ENCODE measurements around the gene GALNT10. TPM values are rescaled to one million over a fixed set of nuclear protein-coding genes. Genes with fewer than 3 reads are reported as not detected.
A peak's percentile ranks its signal among the peaks of the same experiment; 100 is the strongest.

Gene GALNT10
- total and polyA plus RNA-seq, 9 of the 15 experiments (the other 6 are each of a cell fraction or from before 2014, with no cell fraction given), result 4.6 to 37.1 (median 13.3) TPM

DNA sequence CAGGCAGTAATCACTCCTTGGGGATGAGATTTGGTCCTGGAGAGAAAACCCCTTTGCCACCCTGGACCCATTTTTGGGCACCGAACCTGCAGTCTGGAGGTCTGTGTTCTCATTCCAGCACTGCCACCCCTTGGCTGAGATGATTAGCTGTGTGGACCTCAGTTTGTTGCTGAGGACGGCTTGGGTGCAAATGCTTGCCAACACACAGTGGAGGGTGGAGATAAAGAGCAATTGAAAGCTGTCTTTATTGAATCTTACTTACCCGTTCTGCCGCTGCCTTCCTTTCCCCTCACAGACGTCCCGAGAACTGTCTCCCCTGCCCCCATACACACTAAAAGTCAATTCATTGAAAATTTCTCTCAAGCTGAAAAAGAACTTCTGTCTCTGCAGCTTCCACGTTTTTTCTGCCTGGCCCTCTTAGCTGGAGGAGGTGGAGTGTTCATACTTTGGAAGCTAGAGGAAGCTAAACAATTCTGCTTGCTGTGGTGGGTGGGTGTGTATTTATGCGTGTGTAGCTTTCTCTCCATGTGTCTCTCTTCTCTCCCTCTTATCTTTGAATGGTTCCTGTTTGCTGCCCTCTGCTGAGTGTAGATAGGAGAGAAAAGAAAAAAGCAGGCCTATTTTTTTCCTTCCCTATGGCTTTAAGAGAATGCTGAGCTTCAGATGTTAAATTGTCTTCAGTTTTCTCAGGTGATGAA is 6.6 kb downstream of the GALNT10 start (continued):
- TF ChIP-seq ELF1 (tag; IDR thresholded peaks at IDR 0.05) (peak; percentile 49), SMAD4 (CRISPR knock-in tag; conservative IDR thresholded peaks at IDR 0.05) (0 out of 2 replicates have a peak, but pooled peaks have one; percentile 56), HDAC1 (IDR thresholded peaks at IDR 0.05) (peak; percentile 73 to 98), TBL1XR1 (IDR thresholded peaks at IDR 0.05; ENCODE audit: low read length in 2 of 2) (peak in 1 of 2 experiments; percentile 56; a peak in 2 of 4 replicates), CCNT2 (IDR thresholded peaks at IDR 0.05; ENCODE audit: borderline replicate concordance, extremely low read depth, insufficient read length, low read depth, low read length) (peak; percentile 43), MED1 (CRISPR knock-in tag; IDR thresholded peaks at IDR 0.05; ENCODE audit: borderline replicate concordance) (no peak), SNRNP70 (optimal IDR thresholded peaks at IDR 0.05; ENCODE audit: low read depth, low read length) (no peak), ZEB2 (IDR thresholded peaks at IDR 0.05) (peak; percentile 72; the same call in 1 of the 2 replicates), ATF1 (CRISPR knock-in tag; IDR thresholded peaks at IDR 0.05) (no peak), ATF1 (tag; IDR thresholded peaks at IDR 0.05) (peak; percentile 52; the same call in 1 of the 2 replicates), NFE2 (IDR thresholded peaks at IDR 0.05; ENCODE audit: low read depth) (peak; percentile 24; the same call in 1 of the 2 replicates), MECOM (CRISPR knock-in tag; IDR thresholded peaks at IDR 0.05) (no peak), SP2 (IDR thresholded peaks at IDR 0.05; ENCODE audit: extremely low read depth, low read depth, low read length, poor library complexity, severe bottlenecking) (no peak), EHMT2 (IDR thresholded peaks at IDR 0.05) (peak; percentile 75), TEAD4 (IDR thresholded peaks at IDR 0.05; ENCODE audit: low read length) (peak; percentile 92), TEAD4 (CRISPR knock-in tag; IDR thresholded peaks at IDR 0.05; ENCODE audit: borderline replicate concordance) (no peak), RFX7 (CRISPR knock-in tag; IDR thresholded peaks at IDR 0.05) (no peak)
- TF ChIP-seq, protein P1, sequence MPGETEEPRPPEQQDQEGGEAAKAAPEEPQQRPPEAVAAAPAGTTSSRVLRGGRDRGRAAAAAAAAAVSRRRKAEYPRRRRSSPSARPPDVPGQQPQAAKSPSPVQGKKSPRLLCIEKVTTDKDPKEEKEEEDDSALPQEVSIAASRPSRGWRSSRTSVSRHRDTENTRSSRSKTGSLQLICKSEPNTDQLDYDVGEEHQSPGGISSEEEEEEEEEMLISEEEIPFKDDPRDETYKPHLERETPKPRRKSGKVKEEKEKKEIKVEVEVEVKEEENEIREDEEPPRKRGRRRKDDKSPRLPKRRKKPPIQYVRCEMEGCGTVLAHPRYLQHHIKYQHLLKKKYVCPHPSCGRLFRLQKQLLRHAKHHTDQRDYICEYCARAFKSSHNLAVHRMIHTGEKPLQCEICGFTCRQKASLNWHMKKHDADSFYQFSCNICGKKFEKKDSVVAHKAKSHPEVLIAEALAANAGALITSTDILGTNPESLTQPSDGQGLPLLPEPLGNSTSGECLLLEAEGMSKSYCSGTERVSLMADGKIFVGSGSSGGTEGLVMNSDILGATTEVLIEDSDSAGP (CRISPR knock-in tag; IDR thresholded peaks at IDR 0.05), result peak; percentile 2; the same call in 1 of the 2 replicates
- TF ChIP-seq, protein P2, sequence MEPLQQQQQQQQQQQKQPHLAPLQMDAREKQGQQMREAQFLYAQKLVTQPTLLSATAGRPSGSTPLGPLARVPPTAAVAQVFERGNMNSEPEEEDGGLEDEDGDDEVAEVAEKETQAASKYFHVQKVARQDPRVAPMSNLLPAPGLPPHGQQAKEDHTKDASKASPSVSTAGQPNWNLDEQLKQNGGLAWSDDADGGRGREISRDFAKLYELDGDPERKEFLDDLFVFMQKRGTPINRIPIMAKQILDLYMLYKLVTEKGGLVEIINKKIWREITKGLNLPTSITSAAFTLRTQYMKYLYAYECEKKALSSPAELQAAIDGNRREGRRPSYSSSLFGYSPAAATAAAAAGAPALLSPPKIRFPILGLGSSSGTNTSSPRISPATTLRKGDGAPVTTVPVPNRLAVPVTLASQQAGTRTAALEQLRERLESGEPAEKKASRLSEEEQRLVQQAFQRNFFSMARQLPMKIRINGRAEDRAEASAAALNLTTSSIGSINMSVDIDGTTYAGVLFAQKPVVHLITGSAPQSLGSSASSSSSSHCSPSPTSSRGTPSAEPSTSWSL (CRISPR knock-in tag; IDR thresholded peaks at IDR 0.05; ENCODE audit: borderline replicate concordance), result no peak
- TF ChIP-seq, protein P3, sequence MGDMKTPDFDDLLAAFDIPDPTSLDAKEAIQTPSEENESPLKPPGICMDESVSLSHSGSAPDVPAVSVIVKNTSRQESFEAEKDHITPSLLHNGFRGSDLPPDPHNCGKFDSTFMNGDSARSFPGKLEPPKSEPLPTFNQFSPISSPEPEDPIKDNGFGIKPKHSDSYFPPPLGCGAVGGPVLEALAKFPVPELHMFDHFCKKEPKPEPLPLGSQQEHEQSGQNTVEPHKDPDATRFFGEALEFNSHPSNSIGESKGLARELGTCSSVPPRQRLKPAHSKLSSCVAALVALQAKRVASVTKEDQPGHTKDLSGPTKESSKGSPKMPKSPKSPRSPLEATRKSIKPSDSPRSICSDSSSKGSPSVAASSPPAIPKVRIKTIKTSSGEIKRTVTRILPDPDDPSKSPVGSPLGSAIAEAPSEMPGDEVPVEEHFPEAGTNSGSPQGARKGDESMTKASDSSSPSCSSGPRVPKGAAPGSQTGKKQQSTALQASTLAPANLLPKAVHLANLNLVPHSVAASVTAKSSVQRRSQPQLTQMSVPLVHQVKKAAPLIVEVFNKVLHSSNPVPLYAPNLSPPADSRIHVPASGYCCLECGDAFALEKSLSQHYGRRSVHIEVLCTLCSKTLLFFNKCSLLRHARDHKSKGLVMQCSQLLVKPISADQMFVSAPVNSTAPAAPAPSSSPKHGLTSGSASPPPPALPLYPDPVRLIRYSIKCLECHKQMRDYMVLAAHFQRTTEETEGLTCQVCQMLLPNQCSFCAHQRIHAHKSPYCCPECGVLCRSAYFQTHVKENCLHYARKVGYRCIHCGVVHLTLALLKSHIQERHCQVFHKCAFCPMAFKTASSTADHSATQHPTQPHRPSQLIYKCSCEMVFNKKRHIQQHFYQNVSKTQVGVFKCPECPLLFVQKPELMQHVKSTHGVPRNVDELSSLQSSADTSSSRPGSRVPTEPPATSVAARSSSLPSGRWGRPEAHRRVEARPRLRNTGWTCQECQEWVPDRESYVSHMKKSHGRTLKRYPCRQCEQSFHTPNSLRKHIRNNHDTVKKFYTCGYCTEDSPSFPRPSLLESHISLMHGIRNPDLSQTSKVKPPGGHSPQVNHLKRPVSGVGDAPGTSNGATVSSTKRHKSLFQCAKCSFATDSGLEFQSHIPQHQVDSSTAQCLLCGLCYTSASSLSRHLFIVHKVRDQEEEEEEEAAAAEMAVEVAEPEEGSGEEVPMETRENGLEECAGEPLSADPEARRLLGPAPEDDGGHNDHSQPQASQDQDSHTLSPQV (IDR thresholded peaks at IDR 0.05), result peak; percentile 30; the same call in 1 of the 2 replicates
- TF ChIP-seq, protein P4, sequence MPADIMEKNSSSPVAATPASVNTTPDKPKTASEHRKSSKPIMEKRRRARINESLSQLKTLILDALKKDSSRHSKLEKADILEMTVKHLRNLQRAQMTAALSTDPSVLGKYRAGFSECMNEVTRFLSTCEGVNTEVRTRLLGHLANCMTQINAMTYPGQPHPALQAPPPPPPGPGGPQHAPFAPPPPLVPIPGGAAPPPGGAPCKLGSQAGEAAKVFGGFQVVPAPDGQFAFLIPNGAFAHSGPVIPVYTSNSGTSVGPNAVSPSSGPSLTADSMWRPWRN (IDR thresholded peaks at IDR 0.05; ENCODE audit: low read depth), result peak; percentile 54; the same call in 1 of the 2 replicates

Measured in K562 (cell line).